Superior temporal gyrus (tissue), 1 donor: ENCODE results near the gene MAGOH.

Source experiments
- DNase-seq: peaks from one replicate; pipeline ENCODE4 v3.0.0-alpha.2; 2016; ENCODE audit errors: extremely low spot score

MAGOH gene

DNA sequence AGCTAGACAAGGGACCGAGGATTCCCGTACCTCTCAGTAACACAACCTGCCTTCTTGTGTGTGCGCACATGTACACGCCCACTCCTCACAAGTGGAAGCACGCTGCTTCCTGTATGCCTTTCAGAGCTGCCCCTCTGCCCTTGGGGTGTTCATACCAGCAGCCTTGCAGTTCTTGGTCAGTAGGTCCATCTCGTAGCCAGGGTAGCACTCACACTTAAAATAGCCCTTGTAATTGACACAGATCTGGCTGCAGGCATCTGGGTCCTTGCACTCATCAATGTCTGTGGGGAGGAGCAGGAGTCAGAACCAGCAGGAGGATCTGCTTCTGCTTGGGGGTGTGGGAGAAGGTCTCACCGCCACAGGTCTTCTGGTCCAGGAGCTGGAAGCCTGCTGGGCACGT lies 32.6 kb upstream of the MAGOH start:
- DNase-seq, result no peak

DNA sequence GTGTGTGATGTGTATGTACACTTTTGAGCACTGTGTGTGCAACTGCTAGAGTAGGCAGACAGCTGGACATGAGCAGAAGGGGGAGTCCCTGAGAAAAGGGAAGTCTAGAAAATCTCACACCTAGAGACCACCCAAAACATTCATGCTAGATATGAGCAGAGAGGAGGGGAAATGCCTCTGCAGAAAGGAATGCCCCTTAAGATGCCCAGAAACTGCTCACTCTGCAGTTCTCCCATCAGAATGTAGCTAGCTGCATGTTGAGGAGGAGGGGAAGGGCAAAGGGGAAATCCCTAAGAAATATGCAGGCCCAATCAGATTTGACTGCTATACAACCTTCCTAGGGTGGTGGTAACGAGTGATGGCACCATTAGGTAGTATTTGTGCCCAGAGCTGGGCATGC lies 31.8 kb upstream of the MAGOH start:
- DNase-seq, result no peak

DNA sequence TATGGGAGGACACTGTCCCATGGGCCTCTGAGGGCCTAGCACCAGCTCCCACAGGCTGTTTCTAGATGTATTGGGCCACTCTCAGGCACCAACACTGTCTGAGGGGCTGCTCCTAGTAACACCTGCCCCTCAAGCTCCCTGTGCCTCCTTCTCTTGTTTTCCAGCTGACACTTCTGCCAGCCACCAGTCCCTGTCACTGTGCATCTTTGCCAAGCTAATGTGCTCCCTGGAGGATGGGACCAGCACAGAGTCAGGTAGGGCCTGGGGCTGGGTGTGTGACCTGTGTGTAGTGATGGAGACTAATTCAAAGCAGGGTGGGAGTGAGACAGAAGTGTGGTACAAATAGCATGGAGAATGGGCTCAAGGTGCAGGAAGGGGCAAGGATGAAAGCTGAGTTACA lies 29.4 kb upstream of the MAGOH start:
- no peak for DNase-seq

DNA sequence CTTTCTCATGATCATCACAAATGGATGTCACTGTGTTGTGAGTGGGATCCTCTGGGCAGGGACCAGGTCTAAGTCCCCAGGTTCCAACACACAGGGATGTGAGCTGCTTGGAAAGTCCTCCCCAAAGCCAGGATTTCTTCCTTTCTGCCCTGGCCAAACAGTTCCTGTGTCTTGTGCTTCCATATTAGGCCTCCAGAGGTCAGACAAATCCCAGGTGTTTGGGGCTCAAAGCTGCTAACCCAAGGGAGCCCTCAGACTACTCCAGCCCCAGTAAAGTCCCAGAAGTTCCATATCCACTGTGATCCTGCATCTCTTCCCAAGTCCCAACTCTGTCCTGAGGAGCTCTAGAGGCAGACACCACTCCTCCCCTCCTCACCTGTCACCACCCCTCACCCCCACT lies 27.7 kb upstream of the MAGOH start:
- no peak for DNase-seq

DNA sequence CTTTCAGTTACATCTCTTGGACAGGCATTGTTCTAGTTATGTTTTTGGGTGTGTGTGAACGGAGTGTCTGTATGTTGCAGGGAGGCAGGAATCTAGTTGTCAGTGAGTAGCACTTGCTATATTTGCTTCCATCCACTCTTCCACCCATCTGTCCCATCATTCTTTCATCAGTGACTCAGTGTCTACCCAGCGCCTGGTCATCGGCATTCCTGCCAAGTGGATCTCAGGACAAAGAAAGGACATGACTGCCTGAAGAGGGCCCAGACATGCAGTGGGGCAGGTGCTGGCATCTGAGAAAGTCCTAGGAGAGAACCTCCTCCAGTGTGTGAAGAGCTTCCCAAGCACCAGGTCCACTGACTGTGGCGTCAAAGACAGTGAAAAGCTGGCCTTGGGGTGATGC lies 27.3 kb upstream of the MAGOH start:
- no peak for DNase-seq

DNA sequence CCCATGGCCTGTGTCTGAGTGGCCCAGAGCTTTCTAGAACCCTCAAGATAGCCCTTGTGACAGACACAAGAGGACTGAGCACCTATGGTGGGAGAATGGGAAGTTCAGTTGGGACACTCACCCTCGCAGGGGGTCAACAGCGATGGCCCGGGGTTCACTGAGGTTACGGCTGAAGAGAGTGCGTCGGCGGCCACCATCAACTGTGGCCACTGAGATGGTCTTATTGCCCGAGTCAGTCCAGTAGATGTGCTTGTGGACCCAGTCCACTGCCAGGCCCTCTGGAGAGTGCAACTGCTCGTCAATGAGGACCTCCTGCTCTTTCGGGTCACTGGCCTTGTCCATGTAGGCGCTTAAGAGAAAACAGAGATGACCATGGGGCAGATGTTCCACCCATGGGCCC lies 25.7 kb upstream of the MAGOH start:
- no peak for DNase-seq

DNA sequence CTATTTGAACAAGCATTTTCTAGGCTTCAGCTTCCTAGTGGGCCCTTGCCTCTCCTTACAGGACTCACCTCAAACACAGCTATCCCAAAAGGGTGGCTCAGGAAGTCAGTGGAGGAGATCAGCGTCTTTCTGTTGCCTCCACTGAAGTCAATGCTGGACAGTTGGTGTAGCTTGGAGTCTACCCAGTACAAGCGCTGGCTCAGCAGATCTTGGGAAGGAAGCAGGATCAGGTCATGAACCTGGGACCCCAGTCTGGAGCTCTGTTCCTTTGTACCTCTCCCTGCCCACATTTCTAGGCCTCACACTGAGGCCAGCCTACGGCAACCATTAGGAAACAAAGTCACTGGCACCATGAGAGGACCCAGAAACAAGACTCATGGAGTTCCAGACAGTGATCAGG lies 23.7 kb upstream of the MAGOH start:
- no peak for DNase-seq

DNA sequence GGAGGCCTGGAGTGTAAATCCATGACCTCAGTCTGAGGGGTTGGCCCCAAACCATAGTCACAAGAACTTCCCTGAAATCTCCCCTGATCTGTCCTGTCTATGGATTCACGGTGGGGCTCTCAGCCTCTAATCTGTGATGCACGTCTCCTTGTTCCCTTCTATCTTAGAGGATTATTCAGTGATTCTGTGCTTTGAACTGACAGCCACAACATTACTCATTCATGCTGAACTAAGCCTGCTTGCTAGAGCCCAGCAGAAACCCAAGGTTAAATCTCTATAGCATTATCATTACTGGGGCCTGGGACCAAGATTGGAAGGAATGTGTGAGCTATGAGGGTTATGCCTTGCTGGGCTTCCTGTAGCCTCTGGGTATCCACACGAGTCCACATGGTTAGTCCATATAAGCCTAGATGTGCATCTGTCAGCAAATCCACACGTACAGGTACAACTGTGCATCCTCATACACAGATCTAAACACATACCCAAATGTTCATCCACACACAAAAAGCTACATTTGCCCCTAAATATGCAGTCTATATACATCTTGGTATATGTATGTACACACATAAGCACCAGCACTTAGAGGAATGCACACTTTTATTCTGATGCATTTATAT lies 22.4 kb upstream of the MAGOH start:
- no peak for DNase-seq

DNA sequence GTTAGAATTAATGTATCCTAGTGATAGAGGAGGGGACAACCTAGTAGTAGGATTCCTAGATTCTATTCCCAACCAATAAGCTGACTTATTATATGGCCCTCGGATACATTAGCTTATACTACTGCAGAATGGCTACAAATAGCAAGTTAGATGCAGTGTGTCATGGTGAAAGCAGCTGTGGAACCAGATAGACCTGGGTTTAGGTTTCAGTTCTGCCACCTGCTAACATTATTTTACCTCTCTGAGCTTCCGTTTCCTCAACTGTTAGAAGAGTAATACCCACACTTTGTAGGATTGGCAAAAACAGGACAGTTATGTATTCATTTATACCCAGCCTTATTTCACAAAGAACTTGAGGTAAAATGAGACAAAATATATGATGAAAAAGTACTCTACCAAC lies 21.6 kb upstream of the MAGOH start:
- DNase-seq, result no peak

DNA sequence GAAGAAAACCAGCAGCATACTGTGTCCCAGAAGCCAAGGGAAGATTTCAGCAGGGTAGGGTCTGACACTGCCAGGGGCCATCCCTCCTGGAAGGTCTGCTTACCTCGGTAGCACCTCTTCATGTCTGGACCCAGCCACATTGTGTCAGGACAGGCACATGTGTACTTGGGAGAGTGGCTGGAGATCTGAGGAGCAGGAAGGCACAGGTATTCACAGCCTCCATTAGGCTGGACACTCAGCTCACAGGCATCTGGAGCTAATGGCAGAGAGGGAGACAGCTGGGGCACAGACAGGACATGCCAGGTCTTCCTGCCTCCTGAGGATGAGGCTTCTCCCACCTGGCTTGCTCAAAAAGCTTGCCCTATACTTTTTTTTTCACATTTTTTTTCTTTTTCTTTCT lies 19.9 kb upstream of the MAGOH start:
- no peak for DNase-seq

DNA sequence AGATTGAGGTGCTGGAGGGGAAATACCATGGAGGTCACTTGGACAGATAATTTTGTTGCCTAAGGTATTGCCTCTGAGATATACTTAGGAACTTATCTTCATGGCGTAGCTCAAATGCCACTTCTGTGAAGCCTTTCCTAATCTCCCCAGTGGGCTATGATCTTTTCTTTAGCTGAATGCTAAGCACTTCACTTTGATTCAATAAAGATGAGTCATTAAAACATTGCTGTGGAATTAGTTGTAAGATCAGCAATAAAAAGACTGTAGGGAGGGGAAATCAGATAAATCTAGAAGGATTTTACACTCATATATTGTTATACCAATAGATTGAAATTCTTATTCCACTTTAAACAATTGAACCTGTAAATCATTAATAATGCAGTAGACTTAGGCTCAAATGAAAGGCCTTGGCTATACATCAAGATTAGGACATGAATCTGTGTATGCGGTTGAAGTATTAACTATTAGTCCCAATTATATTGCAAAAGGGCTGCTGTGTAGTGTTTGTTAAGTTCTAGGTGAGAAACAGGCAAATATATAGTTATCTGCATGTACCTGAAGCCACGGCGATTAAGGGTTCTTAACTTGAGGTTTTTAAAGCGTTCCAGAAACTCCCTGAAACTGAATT lies 19.2 kb upstream of the MAGOH start:
- DNase-seq, result no peak

DNA sequence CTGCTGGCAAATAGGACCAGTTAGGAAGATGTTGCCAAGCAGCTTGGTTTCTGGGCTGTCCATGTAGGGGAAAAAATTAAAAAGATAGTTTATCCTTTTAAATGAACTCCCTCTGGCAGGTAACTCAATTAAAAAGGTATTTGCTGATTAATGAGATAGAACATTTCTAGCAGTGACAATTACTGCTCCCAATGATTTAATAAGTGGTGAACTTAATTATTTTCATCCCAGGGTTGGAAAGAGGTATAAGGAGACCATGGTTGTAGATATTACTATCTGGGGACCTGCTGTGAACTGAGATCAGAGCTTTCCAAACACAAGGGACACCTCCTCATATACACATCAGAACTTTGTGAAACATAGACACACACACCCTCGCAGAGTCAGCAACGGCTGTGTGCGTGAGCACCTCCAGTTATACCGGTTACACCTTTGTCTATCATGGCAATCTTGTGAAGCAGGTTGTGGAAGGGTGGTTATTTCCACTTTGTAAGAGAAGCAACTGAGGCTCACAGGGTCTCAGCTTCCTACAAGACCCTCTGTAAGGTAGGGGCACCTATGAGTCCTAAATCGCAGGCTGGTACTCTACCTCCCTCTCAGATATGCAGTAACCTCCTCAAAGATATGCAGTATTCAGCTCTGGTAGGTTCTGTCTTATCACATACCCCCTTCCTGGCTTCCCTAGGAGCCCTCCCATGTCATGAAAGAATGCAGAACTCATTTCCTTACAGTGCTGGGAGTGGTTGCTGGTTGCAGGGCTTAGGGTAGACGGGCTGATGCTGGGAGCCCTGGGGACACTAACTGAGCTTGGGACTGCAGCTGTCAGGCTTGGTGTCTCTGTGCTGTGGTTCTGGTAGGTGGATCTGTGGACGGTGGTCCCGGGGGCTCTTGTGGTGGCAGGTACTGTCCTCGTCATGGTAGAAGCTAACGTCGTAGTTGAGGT lies 18.5 kb upstream of the MAGOH start:
- DNase-seq, result no peak

DNA sequence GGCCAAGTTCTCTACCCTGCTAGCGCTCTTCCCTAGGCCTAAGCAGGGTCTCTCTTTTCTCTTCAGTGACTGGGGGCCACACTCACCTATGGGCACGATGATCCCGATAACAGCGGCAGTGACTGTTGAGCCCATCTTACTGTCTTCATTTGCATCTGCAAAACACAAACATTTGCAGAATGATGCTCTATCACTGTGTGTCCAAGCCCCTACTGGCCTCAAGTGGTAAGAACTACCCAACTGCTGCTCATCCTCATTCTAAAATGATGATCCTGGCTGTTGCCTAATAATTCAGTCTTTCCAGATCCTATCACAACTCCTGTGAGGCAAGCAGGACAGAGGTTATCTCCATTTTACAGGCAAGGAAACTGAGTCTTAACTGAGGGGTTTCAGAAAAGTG lies 16.7 kb upstream of the MAGOH start:
- DNase-seq, result no peak

DNA sequence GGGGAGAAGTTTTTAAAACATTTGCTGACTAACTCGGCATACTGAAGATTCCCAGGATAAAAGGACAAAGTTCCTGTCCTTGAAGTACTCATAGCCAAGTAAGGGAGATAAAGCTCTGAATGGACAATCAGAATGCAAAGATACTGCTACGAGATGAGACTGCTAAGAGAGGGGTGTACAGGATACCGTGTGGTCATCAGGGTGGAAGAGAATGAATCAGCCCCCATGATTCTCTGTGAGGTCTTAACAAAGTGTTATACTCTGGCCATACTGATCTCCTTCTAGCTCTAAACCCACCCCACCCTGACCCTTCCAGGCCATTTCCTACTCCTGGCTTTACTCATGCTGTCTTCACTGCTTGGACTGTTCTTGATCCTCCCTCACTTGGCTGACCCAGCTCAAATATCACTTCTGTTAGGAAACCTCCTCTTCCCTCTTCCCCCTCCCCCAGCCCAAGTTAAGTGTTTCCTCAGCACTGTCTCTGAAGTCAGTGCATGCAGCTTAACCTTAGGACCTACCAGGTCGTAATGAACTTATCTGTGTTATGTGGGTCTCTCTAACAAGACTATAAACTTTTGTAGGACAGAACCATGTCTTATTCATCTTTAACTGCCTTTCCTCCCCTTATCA lies 15.8 kb upstream of the MAGOH start:
- no peak for DNase-seq

DNA sequence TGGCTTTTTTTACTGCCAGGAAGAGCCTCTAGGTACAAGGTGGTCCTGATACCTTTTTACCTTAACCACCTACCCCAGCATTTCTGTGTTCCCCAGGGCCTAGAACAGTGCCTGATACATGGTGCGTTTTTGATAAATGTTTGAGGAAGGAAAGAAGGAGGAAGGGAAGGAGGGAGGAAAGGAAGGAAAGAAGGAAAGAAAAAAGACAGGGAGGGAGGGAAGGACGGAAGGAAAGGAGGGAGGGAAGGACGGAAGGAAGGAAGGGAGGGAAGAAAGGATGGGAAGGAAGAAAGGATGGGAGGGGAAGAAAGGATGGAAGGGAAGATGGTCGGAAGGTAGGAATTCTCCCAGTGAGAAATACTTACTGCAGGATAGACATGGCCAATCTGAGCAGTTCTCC lies 12.0 kb upstream of the MAGOH start:
- no peak for DNase-seq

DNA sequence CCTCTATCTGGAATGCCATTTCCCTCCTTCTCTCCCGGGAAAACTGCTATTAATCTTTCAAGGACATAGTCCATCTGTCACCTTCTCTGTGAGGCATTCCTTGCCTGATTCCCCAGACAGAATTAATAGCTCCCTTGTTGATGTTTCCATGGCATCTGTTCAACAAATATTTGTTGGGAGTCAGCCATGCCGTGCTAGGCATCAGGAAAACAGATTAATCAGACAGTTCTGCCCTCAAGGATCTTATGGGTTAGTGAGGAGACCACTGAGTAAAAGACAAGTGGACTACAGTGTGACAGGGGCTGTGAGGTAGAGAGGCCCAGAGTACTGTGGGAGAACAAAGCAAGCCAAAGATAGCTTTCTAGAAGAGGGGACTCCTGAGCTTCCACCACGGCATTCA lies 11.4 kb upstream of the MAGOH start:
- DNase-seq, result no peak

DNA sequence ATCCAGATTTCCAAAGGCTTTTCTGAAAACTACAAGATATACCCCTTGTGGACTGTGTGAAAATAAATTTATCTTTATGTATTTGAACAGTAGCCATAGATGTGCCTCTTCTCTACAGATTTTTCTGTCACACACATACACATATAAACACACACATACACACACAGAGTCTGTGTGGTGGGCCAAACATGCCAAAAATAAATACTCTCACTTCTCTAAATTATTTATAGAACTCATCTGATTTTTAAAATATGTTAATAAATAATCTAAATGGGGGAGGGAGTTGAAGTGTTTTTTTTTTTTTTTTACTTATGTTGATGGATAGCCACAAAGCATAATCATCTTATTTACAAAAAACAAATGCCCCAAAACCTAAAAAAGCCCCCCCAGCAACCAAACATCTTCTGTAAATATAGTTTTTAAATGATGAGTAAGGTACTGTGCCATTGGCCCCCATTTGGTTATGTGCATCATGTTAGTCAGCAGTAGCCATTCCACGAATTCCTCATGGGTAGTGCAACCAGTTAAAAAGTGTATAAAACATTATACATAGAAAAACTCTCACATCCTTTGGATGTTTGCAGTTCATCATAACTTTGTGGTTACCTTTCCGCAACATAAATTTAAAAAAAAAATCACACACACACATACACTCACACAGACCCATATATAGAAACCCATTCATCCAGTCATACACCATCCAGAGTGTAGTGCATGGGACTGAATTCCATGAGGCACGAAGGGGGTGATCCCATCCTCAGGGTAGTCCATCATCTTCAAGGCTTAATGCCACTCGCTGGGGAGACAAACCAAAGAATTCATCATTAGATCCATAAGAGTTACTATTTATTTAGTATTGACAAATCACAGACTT lies 8.2 kb upstream of the MAGOH start:
- no peak for DNase-seq

DNA sequence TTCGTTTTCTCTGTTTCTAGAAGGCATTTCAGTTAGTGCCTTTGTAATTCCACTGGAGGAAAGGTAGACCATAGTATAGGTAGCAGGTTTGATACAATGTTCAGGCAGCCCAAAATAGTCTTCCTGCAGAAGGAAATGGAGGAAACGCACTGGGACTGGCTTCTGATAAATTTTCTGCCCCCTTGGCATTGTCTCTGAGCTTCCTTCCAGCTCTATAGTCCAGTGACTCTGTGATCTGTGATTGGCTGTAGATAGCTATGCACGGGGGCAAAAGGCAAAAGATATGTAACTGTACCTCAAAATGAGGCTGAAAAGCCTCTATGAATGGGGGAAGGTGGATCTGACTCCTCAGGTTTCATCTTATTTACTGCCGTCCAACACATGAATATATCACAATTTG lies 5.8 kb upstream of the MAGOH start:
- no peak for DNase-seq

DNA sequence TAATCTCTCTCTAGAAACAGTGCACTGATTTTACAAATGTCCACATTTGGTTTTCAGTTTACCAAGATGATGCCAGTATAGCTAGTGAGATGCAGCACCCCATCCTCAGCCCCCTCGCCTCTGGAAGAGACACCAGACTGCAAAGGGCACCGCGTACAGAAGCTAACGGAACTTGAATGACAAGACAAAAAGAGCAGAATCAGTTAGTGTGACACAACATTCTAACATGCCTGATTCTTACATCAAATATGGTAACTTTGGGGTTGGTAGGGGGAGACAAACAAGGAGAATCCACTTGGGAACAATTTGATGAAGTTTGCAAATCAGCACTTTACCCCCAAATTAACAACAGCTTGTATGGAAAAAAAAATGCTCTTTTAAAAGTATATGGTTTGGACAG lies 4.1 kb upstream of the MAGOH start:
- DNase-seq, result no peak

DNA sequence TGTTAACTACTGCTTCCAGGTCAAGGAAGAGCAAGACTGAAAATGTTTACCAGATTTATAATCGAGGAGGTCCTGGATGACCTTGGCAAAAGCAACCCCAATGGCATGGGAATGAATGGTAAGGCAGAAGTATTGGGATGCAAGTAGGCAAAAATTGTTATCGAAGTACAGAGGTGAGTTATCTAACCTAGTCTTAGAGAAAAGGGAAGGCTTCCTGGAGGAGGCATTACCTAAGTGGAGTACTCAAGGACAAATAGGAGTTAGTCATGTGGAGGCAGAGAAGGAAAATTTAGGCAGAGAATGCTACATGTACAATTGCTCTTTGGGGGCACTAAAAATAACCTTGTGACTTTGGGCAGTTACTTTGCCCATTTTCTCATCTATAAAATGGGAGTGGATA lies 3.5 kb upstream of the MAGOH start:
- no peak for DNase-seq

DNA sequence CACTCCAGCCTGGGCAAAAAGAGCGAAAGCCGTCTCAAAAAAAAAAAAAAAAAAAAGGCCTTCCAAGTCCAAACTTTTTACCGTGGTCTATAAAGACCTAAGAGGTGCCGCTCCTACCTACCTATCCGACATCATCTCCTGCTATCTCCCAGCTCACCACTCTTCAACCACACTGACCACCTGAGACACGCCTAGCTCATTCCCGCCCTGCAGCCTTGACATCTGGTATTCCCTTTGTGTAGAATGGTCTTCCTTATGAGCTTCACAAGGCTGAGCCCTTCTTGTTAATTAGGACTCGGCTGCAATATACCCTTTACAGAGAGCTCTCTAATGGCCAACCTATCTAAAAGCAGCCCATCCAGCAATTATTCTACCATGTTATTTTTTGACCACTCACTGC lies 680 bp downstream of the MAGOH start:
- no peak for DNase-seq

DNA sequence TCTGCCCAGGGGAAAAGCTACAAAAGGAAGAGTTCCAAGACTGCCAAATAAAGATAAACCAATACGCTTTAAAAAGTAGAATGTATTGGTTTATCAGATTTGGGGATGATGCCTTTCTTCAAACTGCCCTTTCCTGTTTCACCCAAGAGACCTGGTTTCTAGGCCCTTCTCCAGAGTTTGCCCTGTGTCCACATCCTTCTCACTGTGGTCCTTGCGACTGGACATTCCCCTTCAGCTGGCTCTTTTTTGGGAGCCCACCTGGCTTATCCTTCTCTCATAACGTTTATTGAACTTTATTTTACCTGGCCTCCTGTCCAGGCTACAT lies 17.4 kb downstream of the MAGOH start:
- DNase-seq, result no peak
